Fibroblast of villous mesenchyme (primary cell): Measurements from ENCODE around the gene HSPA2. TPM values are rescaled to one million over a fixed set of nuclear protein-coding genes. Genes with fewer than 3 reads are reported as not detected.
"Not testable (repeated sequence)": the region's sequence is repeated elsewhere in the genome, so short reads cannot be mapped to it uniquely, and the experiment has no call there.

Experiments used
- DNase-seq: peaks from one replicate; pipeline ENCODE4 v3.0.0-alpha.2; 2010; ENCODE audit warnings: low read depth
- H3K4me3 ChIP-seq: 2 replicates; pipeline ENCODE4 v1.5.1; 2011; ENCODE audit warnings: low read depth, mild to moderate bottlenecking, low read length
- total RNA-seq: library from RNA; depleted of rRNA; stranded (reverse); fragments of >200 nt; gene quantifications from 2 replicates; pipeline ENCODE4 v1.2.3, GENCODE V29; 2012
- TF ChIP-seq, protein P1 (sequence below): IDR thresholded peaks from 2 replicates; pipeline ENCODE4 v1.5.1; 2012; ENCODE audit warnings: low read depth, mild to moderate bottlenecking, low read length; ENCODE audit not compliant: insufficient read depth

HSPA2 gene
- total RNA-seq, 1 donor: 165 TPM

DNA sequence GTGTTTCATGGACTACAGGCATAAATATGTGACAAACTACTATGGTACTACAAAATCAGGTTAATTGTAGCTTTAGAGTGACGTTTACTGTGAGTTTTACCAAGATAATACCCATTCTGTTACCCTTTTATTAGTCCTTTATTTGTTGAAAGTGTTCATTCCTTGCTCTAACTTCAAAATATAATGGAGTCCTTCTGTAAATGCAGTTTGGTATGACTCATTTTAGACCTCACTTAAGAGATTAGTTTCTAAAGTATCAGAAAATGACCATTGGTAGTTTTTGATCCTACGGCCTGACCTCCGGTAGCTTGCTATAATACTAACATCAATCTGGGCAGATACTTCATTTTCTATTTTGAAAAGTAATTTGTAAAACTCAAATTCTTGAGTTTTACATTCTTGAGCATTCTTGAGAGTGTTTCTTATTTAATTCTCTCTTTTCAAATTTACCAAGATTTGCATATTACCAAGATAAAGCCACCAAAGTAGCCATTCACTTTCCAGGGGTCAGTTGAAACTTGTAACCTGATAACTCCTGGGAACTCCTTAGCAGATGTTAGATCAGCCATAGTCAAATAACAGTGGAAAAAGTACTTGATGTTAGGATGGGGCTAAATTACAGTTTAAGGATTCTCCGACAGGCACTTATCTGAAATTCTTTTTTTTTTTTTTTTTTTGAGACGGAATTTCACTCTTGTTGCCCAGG, 4.2 kb downstream of the HSPA2 start:
- peak overlapping the region; percentile 85 for H3K4me3 ChIP-seq
- peak; percentile 52 for DNase-seq
- TF ChIP-seq, protein P1, sequence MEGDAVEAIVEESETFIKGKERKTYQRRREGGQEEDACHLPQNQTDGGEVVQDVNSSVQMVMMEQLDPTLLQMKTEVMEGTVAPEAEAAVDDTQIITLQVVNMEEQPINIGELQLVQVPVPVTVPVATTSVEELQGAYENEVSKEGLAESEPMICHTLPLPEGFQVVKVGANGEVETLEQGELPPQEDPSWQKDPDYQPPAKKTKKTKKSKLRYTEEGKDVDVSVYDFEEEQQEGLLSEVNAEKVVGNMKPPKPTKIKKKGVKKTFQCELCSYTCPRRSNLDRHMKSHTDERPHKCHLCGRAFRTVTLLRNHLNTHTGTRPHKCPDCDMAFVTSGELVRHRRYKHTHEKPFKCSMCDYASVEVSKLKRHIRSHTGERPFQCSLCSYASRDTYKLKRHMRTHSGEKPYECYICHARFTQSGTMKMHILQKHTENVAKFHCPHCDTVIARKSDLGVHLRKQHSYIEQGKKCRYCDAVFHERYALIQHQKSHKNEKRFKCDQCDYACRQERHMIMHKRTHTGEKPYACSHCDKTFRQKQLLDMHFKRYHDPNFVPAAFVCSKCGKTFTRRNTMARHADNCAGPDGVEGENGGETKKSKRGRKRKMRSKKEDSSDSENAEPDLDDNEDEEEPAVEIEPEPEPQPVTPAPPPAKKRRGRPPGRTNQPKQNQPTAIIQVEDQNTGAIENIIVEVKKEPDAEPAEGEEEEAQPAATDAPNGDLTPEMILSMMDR: no peak

DNA sequence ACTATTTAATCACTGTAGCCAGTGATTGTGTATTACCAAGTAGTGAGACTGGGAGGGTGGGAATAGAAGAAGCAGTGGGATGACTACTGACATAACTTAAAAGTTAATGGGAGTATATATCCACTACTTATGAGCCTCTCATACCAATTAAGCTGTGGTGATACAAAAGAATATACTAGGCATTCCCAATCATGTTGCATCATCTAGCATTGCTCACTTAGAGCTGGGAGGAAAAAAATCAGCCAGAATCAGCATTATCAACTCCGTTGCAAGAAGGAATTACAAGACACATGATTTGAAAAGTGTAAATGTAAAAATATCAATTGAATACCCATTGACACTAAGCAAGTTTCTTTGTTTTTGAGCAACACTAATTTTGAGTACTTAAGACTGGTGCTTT, 8.5 kb downstream of the HSPA2 start:
- peak; percentile 44 for DNase-seq
- TF ChIP-seq, protein P1: no peak
- no peak overlapping the region for H3K4me3 ChIP-seq

DNA sequence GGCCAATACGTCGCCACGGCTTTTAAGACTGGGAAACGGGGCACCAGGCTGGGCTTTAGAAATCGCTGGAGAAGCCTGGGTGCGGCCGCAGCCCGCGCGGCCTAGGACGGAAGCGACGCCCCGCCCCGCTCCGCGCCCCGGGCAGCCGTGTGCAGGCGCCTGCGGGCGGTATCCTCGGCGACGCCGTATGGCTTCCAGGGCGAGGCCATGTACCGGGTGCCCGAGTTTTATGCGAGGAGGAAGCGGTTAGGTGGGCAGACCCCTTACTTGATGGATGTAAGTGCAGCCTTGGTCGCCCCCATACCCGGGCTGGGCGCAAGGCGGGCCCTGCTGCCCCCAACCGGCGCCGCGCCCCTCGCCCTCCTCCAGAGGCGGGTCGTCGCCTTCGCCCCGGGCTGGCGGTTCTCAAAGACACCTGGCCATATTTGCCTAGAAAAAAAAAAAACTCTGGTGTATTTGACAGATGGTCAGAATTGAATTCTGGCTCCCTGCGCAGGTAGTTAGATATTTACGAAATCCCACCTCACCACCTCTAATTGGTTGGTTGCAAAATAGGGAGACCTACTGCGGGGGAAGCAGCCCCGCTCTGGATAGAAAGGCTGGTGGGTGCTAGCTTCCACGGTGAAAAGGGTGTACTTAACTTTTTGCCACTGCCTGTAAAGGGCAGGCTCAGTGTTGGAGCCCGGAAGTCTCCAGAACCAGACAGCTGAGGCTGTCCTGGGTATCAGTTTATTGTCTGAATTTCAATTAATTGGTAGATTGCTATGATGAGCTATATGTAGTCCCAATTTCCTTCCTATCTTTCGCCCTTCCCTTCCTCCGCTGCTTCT, 9.5 kb downstream of the HSPA2 start, which contains the start of gene PPP1R36:
PPP1R36 (plus strand) TSS at position 171 of the 830 bp plus-strand sequence; CDS start at position 208, 37 bp downstream.
- TF ChIP-seq, protein P1: no peak

DNA sequence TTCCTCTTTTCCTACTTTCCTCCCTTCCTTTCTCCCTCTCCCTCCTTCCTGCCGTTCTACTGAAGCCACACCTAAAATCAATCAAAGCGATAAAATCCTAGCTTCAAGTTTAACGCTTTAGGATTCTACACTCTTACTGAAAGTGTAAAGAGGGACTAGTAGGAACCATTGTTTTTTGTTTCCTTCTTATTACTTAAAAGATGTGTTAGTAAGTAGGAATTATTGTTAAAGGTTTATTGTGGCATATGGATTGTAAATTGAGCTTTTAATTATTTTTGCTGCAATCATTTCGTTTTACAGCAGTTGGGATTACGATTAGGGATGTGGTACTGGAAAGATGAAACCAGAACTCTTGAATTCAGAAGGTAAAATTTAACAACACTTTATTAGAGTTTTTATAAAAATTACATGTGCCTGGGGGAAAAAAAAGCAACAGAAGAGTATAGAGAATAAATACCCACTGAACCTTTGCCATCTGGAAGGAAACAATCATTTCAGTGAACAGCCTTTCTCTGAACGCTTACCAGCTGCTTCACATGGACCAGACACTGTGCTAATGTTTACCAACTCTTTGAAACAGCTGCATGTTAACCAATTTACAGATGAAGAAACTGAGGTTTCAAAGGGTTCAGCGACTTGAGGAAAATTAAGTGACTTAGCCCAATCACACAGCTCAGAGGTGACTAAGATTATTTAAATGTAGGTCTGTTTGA, 10.2 kb downstream of the HSPA2 start:
- TF ChIP-seq, protein P1: no peak
- DNase-seq: no peak
- no peak overlapping the region for H3K4me3 ChIP-seq

More for the DNA sequence above, 9.5 kb downstream of the HSPA2 start, which contains the start of gene PPP1R36:
- H3K4me3 ChIP-seq: peak within 1 kb of the TSS; percentile 44
- peak; percentile 49 for DNase-seq

DNA sequence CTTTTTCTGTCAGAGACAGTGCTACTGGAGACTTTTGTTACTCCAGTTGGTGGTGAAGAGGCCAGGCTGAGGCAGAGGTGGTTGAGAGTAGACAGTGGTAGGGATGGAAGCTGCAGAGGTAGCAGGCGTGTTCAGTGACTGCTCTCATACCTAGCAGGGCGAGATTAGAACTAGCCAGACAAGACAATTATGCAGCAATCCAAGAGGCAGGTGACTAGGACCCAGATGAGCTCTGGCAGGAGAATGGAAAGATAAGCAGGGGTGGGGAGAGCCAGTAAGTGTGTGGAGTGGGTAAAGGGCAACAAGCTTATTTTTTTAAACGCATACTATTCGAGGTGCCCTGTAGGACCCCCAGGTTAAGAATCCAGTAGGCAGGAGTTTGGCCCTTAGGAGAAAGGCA, 14.0 kb downstream of the HSPA2 start:
- TF ChIP-seq, protein P1: no peak
- H3K4me3 ChIP-seq: no peak overlapping the region
- DNase-seq: no peak

DNA sequence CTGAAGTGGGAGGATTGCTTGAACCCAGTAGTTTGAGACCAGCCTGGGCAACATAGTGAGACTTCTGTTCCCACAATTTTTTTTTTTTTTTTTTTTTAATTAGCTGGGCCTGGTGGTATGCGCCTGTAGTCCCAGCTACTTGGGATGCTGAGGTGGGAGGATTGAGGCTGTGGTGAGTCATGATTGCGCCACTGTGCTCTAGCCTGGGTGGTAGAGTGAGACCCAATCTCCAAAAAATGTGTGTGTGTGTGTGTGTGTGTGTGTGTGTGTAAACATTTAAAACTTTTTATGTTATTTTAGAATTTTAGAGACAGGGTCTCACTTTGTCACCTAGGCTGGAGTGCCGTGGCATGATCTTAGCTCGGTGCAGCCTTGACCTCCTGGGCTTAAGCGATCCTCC, 16.0 kb downstream of the HSPA2 start:
- TF ChIP-seq, protein P1: no peak
- DNase-seq: peak; percentile 97
- no peak overlapping the region for H3K4me3 ChIP-seq

DNA sequence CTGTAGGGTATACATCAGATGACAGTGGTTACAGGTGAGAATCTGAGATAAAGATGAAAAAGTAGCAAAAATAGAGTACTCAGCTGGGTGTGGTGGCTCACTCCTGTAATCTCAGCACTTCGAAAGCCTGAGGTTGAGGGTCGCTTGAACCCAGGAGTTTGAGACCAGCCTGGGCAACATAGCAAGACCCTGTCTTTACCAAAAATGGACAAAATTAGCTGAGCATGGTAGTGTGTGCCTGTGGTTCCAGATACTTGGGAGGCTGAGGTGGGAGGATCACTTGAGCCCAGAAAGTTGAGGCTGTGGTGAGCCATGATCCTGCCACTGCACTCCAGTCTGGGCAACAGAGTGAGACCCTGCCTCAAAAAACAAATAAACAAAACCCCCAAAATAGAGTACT, 17.7 kb downstream of the HSPA2 start:
- not testable (repeated sequence) for DNase-seq

More for the DNA sequence above, 17.7 kb downstream of the HSPA2 start:
- not testable (repeated sequence) for H3K4me3 ChIP-seq
